NCI-H2227 treated with DMSO at 0.1 percent for 48 hours (cell line): ENCODE data around the gene ADAMTSL1.

Source experiments
- DNase-seq: peaks from one replicate; lab custom pipeline; 2025; lab: John Stamatoyannopoulos, UW

Gene ADAMTSL1

GRCh38 chr9:18819418-18819817, 345.5 kb downstream of the ADAMTSL1 start:
- DNase-seq, result no peak

GRCh38 chr9:18820566-18821095, 346.7 kb downstream of the ADAMTSL1 start:
- no peak for DNase-seq

DNA sequence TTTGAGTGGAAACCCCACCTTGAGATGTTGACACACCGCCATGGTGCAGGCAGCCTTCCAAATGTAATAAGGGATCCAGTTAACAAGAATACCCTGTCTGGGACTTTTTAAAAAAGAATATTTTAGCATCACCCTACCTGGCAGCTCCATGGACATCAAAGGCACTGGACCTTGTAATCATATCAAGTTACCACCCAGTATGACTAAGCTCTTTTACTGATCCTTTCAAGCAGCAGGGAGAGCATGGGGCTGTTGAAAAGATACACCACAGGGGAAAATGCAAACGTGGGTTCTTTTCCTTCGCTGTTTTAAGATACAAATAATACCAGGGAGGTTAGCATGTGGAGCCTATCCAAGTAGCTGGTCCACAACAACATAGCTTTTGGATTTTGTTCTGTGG, 347.8 kb downstream of the ADAMTSL1 start:
- DNase-seq, result no peak

DNA sequence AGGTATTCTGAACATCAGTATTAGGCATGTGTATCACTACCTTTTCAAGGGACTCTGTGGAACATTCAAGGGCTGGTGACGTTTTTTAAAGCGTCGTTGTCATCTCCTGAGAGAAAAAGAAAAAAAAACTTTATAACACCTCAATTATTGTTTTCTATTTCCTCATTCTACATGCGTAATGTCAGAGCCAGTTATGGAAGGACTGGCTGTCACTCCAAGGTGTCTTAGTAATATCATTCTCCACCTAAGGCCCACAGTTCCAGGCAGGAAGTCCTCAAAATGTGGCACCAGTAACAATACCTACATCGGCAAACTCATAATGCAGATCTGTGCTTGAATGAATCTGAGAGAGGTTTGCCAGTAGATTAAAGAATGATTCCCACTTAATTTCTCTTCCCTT, 348.9 kb downstream of the ADAMTSL1 start:
- DNase-seq, result no peak

DNA sequence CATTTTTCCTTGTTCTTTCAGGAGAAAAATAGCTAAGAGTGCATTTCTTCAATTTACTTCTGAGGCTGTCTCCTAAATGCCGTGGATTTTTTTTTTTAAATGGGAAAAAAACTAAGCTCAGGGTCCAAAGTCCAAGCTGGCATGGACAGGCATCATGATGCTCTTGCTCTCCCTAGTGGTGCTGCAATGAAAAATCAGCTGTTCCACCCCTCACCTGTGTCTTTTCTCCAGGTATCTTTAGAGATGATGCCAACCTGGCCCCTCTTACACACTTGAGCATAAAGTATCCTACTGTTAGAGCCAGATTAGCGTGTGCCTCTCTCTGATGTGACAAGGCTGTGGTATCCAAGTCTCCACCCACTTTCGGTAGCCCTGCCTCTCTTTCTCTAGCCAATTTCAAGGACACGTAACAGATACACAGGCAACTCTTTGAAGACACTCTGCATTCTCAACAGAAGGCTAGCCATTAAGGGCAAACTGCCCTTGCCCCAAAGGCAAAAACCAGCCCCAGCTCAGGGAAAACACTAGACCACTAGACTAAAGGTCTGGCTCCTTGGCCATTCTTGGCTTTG, 350.2 kb downstream of the ADAMTSL1 start:
- DNase-seq, result peak; percentile 26

GRCh38 chr9:18825656-18826170, 351.8 kb downstream of the ADAMTSL1 start:
- no peak for DNase-seq

DNA sequence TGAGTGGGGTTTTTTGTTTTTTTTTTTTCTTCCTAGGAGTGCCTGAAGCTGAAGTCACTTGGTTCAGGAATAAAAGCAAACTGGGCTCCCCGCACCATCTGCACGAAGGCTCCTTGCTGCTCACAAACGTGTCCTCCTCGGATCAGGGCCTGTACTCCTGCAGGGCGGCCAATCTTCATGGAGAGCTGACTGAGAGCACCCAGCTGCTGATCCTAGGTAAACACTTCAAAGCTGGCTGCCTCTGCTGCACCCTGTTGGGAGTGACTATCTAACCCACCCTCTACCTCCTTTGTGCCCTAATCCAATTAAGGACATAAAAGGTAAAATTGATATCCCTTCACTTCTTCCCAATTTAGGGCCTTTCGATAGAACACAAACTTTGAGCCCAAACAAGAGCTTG, 352.3 kb downstream of the ADAMTSL1 start:
- DNase-seq, result no peak

- DNase-seq, result no peak
Measured at GRCh38 chr9:18829066-18829465, 355.1 kb downstream of the ADAMTSL1 start.

DNA sequence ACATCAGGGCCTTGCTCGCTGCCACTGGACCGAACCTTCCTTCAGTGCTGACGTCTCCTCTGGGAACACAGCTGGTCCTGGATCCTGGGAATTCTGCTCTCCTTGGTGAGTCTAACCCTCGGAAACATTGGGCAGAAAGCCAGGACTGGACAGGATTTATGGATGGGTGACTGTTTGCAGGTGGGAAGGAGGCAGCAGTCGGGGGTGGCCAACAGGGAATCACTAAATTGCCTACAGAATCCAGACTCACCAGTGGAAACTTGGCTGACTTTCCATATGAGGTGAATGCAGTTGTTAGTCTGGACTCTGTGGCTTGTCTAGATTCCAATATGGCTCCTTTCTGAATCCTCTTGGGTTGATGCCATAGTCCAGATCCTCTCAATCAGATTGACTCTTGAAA, 355.9 kb downstream of the ADAMTSL1 start:
- DNase-seq, result no peak

GRCh38 chr9:18834740-18835361, 360.9 kb downstream of the ADAMTSL1 start:
- no peak for DNase-seq

GRCh38 chr9:18837402-18837801, 363.4 kb downstream of the ADAMTSL1 start:
- no peak for DNase-seq

- DNase-seq, result no peak
Measured at GRCh38 chr9:18847576-18848275, 373.8 kb downstream of the ADAMTSL1 start.

GRCh38 chr9:18848657-18849056, 374.7 kb downstream of the ADAMTSL1 start:
- DNase-seq, result no peak

- no peak for DNase-seq
Measured at GRCh38 chr9:18849270-18849669, 375.3 kb downstream of the ADAMTSL1 start.

DNA sequence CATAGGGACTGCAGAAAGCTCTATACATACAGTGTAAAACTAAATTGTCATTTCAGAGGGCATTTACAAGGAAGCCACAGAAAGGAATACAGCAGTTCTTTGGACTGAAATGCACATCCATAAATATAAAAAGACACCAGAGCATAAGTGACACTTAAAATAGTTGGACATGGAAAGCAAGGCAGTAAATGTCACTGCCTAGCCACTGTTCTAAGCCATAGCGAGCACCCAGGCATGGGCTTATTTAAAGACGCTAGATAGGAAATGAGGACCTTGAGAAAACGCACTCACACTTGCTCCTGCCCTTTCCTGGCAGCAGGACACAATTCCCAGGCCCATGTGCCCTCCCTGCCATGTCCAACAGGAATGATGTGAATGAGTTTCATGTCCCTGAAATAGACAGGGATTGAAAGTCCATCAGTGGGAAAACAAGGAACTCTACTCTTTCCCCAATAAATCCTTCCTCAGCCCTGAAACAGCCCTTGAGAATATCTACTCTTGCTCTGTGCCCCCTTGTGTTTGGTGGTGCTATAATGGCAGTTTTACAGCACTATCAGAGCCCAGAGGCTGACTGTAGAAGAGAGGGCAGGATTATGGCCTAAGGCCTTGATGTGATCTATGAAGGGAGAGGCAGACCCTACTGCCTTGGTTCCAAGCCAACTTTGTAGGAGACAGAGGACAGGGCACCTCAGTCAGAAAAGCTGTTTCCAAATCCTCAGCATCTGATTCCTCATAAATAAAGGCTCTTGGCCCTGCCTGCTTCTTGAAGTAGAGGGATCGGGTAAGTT, 376.1 kb downstream of the ADAMTSL1 start:
- no peak for DNase-seq

DNA sequence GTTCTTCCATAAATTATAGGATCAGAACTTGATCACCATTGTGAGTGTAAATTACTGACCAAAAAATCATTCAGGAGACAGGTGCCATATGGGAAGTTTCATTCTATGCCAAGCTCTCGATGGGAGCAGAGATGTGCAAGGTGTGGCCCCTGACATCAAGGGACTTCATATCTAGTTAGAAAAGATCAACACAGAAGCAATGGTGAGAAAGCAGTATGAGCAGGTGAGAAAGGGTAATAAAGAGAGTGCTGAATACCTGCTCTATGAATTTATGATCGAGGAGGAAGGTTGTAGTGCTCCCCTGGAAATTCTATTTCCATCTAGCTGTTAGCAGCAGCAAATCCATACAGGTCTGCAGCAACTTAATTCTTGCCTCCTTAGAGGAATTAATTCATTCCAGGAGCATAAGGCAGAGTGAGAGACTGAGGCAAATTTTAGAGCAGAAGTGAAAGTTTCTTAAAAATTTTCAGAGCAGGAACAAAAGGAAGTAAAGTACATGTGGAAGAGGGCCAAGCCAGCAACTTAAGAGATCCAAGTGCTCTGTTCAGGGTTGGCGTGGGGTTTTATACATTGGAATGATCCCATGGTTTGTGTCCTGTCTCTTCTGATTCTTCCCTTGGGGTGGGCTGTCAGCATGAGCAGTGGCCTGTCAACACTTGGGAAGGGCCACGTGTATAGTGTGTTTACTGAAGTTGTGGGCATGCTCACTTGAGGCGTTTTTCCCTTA, 377.3 kb downstream of the ADAMTSL1 start:
- no peak for DNase-seq

DNA sequence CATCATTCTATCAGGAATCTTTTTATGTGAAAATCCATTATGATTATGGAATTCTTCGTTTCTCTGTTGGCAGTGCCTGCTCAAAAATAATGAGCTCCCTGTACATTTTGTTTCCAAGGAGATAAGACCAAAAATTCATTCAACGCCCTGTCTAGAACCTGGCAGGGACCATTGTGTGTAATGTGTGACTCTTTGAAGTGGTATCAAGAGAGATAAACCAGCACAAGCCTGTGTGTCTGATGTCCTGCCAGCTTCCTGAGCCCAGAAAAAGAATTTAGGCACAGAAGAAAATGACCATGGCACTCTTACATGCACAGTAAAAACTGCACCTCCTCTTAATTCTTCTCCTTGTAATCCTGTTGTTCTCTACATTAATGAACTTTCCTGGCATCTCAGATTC, 381.7 kb downstream of the ADAMTSL1 start:
- DNase-seq, result no peak

DNA sequence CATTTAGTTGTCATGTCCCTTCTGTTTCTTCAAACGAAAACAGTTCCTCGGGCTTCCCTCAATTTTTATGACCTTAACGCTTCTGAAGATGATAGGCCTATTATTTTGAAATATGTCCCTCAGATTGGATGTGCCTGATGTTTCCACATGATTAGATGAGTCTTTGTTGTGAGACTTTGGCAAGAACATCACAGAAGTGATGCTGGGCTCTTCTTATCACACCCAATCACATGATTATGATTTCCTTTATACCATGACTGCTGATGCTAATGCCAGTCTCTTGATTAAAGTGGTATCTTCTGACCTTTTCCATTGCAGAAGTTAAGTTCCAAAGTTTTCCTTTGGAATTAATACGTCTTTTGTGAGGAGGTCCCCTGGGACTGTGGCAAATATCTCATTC, 383.4 kb downstream of the ADAMTSL1 start:
- DNase-seq, result no peak

GRCh38 chr9:18857769-18858168, 383.8 kb downstream of the ADAMTSL1 start:
- no peak for DNase-seq

DNA sequence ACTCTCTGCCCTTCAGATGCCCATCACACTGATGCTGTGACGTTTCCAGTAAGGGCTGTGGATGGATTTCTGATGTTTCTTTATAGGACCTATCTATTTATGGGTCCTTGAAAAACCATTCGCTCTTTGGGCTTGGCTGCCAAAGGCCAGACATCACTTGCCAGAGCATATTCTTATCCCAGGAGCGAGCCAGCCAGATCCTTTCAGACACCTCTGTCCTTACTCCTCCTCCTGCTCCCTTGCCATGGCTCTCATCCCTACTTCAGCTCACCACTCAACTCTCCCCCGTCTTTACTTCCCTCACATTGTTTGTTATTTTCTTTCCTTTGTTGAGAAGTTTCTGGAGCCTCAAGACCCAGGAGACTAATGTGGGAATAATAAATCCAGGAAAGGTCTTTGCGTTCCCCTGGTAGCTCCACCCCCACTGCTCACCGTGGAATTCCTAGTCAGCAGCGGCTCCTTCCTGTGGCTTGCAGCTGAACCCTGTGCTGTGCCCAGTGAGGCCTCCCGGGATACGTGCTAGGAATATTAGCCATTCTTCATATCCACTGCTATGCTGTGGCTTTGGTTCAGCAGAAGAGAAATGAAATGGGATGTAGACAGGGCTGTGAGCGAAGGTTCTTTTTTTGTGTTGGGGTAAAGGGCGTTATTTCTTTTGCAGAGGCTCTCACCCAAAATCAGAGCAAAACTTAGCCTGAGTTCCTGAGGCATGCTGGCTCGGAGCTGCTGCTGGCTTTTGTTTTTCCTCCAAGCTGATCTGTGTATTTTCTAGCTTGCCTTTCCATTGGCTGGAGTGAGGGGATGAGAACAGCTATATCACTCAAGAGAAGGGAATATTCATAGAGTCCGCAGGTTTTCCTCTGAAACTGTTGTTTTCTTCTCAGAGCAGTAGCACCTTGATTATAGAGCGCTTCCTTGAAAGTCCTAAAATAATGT, 387.9 kb downstream of the ADAMTSL1 start:
- peak; percentile 0 for DNase-seq
